ENCODE measurements around the gene SGCG.

DNA sequence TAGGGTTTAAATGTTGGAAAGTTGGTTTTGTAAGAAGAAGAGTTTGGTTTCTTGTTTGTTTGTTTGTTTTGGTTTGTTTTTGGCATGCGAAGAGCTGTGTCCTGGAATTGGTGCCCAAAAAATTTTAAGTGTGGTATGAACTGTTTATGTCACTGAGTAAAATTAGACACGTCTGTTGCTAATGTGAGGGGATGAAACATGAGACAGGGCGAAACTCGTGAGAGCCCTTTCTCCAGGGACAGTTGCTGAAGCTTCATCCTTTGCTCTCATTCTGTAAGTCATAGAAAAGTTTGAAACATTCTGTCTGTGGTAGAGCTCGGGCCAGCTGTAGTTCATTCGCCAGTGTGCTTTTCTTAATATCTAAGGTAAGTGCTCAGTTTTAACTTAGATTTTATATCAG, at the start of gene SGCG:
- TF ChIP-seq, protein P1, sequence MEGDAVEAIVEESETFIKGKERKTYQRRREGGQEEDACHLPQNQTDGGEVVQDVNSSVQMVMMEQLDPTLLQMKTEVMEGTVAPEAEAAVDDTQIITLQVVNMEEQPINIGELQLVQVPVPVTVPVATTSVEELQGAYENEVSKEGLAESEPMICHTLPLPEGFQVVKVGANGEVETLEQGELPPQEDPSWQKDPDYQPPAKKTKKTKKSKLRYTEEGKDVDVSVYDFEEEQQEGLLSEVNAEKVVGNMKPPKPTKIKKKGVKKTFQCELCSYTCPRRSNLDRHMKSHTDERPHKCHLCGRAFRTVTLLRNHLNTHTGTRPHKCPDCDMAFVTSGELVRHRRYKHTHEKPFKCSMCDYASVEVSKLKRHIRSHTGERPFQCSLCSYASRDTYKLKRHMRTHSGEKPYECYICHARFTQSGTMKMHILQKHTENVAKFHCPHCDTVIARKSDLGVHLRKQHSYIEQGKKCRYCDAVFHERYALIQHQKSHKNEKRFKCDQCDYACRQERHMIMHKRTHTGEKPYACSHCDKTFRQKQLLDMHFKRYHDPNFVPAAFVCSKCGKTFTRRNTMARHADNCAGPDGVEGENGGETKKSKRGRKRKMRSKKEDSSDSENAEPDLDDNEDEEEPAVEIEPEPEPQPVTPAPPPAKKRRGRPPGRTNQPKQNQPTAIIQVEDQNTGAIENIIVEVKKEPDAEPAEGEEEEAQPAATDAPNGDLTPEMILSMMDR (conservative IDR thresholded peaks at IDR 0.05; ENCODE audit: low read length), result no peak
- TF ChIP-seq EZH2phosphoT487 (IDR thresholded peaks at IDR 0.05; ENCODE audit: borderline replicate concordance), result no peak

Data from Loucy (cell line).